ENCODE measurements around the gene FCGR2B. TPM values are rescaled to one million over a fixed set of nuclear protein-coding genes. Genes with fewer than 3 reads are reported as not detected.
"Not testable (repeated sequence)": the region's sequence is repeated elsewhere in the genome, so short reads cannot be mapped to it uniquely, and the experiment has no call there.

Gene FCGR2B
- total RNA-seq, 6 experiments from 2014 or later, result not detected

DNA sequence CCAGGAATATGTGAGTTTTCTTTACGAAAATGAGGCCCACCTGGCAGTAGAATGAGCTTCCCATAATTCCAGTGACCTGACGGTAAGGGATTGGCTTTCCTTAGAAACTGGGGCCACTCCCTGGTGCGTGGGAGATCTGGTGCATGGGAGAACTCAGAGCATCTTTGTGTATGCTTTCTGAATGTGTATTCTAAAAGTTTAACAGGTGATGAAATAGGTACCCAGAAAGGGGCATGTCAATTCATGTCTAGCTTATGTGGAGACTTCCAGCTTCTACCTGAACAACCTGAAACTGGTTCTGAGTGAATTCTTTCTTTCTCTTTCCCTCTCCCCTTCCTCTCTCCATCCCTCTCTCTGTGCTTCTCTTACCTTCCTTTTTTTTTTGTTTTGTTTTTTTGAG lies 28.9 kb downstream of the FCGR2B start:
- Mint-ChIP-seq H3K27ac (no peak overlapping the region), H3K9me3 (peaks cover 9% of the 10 kb centered on the region; the same call in 1 of the 2 replicates), H3K4me1 (ENCODE audit: low read depth) (no peaks in the 10 kb centered on the region), H3K36me3 (ENCODE audit: low read depth) (peaks cover 10% of the 10 kb centered on the region), H3K4me3 (no peak overlapping the region), H3K27me3 (ENCODE audit: insufficient read depth) (peaks cover 11% of the 10 kb centered on the region)
- TF ChIP-seq CTCF (IDR thresholded peaks at IDR 0.05), result no peak
- DNase-seq, result no peak

- H3K27ac Mint-ChIP-seq; H3K4me1 Mint-ChIP-seq (ENCODE audit: low read depth); DNase-seq; H3K4me3 Mint-ChIP-seq; H3K36me3 Mint-ChIP-seq (ENCODE audit: low read depth); H3K27me3 Mint-ChIP-seq (ENCODE audit: insufficient read depth); H3K9me3 Mint-ChIP-seq: not testable (repeated sequence)
Observed at GRCh38 chr1:161693020-161693712, 30.2 kb downstream of the FCGR2B start.

GRCh38 chr1:161698302-161698701 lies 35.4 kb downstream of the FCGR2B start:
- H3K4me1 Mint-ChIP-seq (ENCODE audit: low read depth); H3K27me3 Mint-ChIP-seq (ENCODE audit: insufficient read depth); H3K27ac Mint-ChIP-seq; H3K4me3 Mint-ChIP-seq; H3K9me3 Mint-ChIP-seq; H3K36me3 Mint-ChIP-seq (ENCODE audit: low read depth); DNase-seq: not testable (repeated sequence)

GRCh38 chr1:161702250-161702649 lies 39.3 kb downstream of the FCGR2B start:
- Mint-ChIP-seq H3K4me3 (no peak overlapping the region), H3K36me3 (ENCODE audit: low read depth) (no peaks in the 10 kb centered on the region), H3K27me3 (ENCODE audit: insufficient read depth) (no peaks in the 10 kb centered on the region; the same call in 1 of the 2 replicates), H3K27ac (no peak overlapping the region), H3K9me3 (no peaks in the 10 kb centered on the region), H3K4me1 (ENCODE audit: low read depth) (no peaks in the 10 kb centered on the region)
- TF ChIP-seq CTCF (IDR thresholded peaks at IDR 0.05), result no peak
- no peak for DNase-seq

- H3K4me1 Mint-ChIP-seq (ENCODE audit: low read depth), result peaks cover 8% of the 10 kb centered on the region; the same call in 1 of the 2 replicates
- no peak overlapping the region for H3K4me3 Mint-ChIP-seq
- no peaks in the 10 kb centered on the region for H3K9me3 Mint-ChIP-seq
- no peak overlapping the region for H3K27ac Mint-ChIP-seq
- no peaks in the 10 kb centered on the region; the same call in 1 of the 2 replicates for H3K27me3 Mint-ChIP-seq (ENCODE audit: insufficient read depth)
- DNase-seq, result no peak
- no peak for TF ChIP-seq CTCF (IDR thresholded peaks at IDR 0.05)
- no peaks in the 10 kb centered on the region for H3K36me3 Mint-ChIP-seq (ENCODE audit: low read depth)
Observed at GRCh38 chr1:161705537-161705936, 42.6 kb downstream of the FCGR2B start.

- DNase-seq, result peak; percentile 70
- 0 out of 2 replicates have a peak overlapping the region, but pooled peaks have one; percentile 40 for H3K4me3 Mint-ChIP-seq
Observed at GRCh38 chr1:161706113-161706481, 43.2 kb downstream of the FCGR2B start.

More at GRCh38 chr1:161706113-161706481, 43.2 kb downstream of the FCGR2B start:
- Mint-ChIP-seq H3K27ac (no peak overlapping the region), H3K27me3 (ENCODE audit: insufficient read depth) (no peaks in the 10 kb centered on the region; the same call in 1 of the 2 replicates), H3K36me3 (ENCODE audit: low read depth) (no peaks in the 10 kb centered on the region), H3K4me1 (ENCODE audit: low read depth) (peaks cover 8% of the 10 kb centered on the region; the same call in 1 of the 2 replicates), H3K9me3 (no peaks in the 10 kb centered on the region)
- no peak for TF ChIP-seq CTCF (IDR thresholded peaks at IDR 0.05)

Measured in HFFc6 (cell line).